ENCODE results near the gene ATRNL1. TPM values are rescaled to one million over a fixed set of nuclear protein-coding genes. Genes with fewer than 3 reads are reported as not detected.
A peak's percentile ranks its signal among the peaks of the same experiment; 100 is the strongest.

ATRNL1 gene
- total and polyA plus RNA-seq, 2 donors from 2014 or later = 2.4 to 7.1 TPM

DNA sequence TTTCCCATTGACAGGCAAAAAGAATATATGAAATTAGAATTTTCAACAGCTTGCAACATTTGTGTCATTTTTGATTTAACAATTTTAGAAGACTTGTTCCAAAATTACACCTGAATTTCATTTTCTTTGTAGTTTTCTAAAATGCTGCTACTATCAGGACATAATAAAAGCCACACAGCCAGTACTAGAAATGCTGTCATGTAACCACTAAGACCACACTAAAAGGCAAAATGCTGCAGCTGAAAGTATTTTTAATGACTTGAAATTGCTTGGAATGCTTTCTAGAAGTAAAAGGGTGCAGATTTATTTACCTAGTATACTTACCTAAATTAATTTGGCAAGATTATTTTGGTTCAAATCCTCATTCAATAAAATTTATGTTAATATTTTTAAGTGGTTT, 709.7 kb downstream of the ATRNL1 start:
- no peaks in the 10 kb centered on the region for H3K4me1 ChIP-seq (ENCODE audit: control insufficient read depth in 2 of 3, insufficient read depth in 2 of 3, low read depth in 1 of 3, low read length in 3 of 3)
- H3K9me3 ChIP-seq (ENCODE audit: control insufficient read depth in 2 of 3, insufficient read depth in 1 of 3, low read length in 3 of 3) = no peaks in the 10 kb centered on the region
- no peak overlapping the region for H3K27ac ChIP-seq (ENCODE audit: low read depth in 2 of 2, low read length in 2 of 2)
- H3K27me3 ChIP-seq (ENCODE audit: control insufficient read depth, insufficient read depth, low read length) = no peaks in the 10 kb centered on the region
- no peak overlapping the region for H3K4me3 ChIP-seq (ENCODE audit: low read length in 3 of 3)
- TF ChIP-seq, protein P1, sequence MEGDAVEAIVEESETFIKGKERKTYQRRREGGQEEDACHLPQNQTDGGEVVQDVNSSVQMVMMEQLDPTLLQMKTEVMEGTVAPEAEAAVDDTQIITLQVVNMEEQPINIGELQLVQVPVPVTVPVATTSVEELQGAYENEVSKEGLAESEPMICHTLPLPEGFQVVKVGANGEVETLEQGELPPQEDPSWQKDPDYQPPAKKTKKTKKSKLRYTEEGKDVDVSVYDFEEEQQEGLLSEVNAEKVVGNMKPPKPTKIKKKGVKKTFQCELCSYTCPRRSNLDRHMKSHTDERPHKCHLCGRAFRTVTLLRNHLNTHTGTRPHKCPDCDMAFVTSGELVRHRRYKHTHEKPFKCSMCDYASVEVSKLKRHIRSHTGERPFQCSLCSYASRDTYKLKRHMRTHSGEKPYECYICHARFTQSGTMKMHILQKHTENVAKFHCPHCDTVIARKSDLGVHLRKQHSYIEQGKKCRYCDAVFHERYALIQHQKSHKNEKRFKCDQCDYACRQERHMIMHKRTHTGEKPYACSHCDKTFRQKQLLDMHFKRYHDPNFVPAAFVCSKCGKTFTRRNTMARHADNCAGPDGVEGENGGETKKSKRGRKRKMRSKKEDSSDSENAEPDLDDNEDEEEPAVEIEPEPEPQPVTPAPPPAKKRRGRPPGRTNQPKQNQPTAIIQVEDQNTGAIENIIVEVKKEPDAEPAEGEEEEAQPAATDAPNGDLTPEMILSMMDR (IDR thresholded peaks at IDR 0.05; ENCODE audit: borderline replicate concordance, extremely low read depth, insufficient read depth) = no peak
- H3K9ac ChIP-seq (ENCODE audit: low read length in 3 of 3) = no peak overlapping the region
- intact Hi-C loops (cut with DNase I) = no loop called here
- no peaks in the 10 kb centered on the region for H3K36me3 ChIP-seq (ENCODE audit: control insufficient read depth in 2 of 3, insufficient read depth in 3 of 3, low read length in 3 of 3)
- FAIRE-seq (no peak), DNase-seq (no peak)

DNA sequence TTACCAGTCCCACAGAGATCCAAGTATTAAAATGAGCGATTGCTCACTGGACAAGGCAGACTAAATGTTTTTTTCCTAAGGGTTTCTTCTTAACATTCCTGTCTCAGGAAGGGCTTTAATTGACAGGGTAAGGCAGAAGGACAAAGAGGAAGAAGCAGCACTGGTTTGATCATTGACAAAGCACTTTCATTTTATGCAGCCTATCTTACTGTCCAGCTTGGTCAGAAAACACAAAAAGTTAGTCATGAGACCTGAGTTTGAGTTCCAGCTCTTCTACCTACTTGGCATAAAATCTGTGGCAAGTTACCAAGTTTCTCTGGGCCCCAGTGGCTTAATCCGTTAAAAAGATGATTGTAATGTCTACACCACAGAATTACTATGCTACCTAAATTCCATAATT, 721.4 kb downstream of the ATRNL1 start:
- Histone ChIP-seq H3K9me3 (ENCODE audit: control insufficient read depth in 2 of 3, insufficient read depth in 1 of 3, low read length in 3 of 3) (no peaks in the 10 kb centered on the region), H3K4me3 (ENCODE audit: low read length in 3 of 3) (no peak overlapping the region), H3K27ac (ENCODE audit: low read depth in 2 of 2, low read length in 2 of 2) (no peak overlapping the region), H3K4me1 (ENCODE audit: control insufficient read depth in 2 of 3, insufficient read depth in 2 of 3, low read depth in 1 of 3, low read length in 3 of 3) (peaks cover 0 to 5% (median 0%) of the 10 kb centered on the region in 3 donors), H3K9ac (ENCODE audit: low read length in 3 of 3) (no peak overlapping the region), H3K27me3 (ENCODE audit: control insufficient read depth, insufficient read depth, low read length) (no peaks in the 10 kb centered on the region), H3K36me3 (ENCODE audit: control insufficient read depth in 2 of 3, insufficient read depth in 3 of 3, low read length in 3 of 3) (no peaks in the 10 kb centered on the region)
- TF ChIP-seq, protein P1 (IDR thresholded peaks at IDR 0.05; ENCODE audit: borderline replicate concordance, extremely low read depth, insufficient read depth) = no peak
- intact Hi-C loops (cut with DNase I) = no loop called here
- peak in 1 of 5 donors; percentile 18 for DNase-seq
- FAIRE-seq = peak; percentile 25

DNA sequence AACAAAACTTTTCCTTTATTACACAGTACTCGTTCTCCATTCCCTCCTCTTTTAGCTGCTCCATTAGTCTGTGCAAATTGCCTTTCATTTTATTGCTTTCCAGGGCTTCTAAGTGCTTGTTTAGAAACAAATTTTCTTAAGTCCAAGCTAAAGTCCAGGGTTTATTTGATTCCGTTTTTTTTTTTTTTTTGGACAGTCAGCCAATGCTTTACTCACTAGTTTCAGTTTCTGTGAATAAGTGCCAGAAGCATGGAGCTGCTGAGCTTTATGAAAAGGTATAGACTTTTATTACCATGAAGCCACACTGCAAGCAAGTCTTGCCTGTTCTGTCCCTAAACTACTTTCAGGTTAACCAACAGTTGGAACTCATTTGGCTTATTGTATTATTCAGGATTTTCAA, 724.8 kb downstream of the ATRNL1 start:
- FAIRE-seq = peak; percentile 32
- Histone ChIP-seq H3K9me3 (ENCODE audit: control insufficient read depth in 2 of 3, insufficient read depth in 1 of 3, low read length in 3 of 3) (peaks cover 0 to 2% (median 0%) of the 10 kb centered on the region in 3 donors), H3K27me3 (ENCODE audit: control insufficient read depth, insufficient read depth, low read length) (no peaks in the 10 kb centered on the region), H3K27ac (ENCODE audit: low read depth in 2 of 2, low read length in 2 of 2) (no peak overlapping the region), H3K4me3 (ENCODE audit: low read length in 3 of 3) (peak overlapping the region in 2 of 3 donors; percentile 29 to 36), H3K4me1 (ENCODE audit: control insufficient read depth in 2 of 3, insufficient read depth in 2 of 3, low read depth in 1 of 3, low read length in 3 of 3) (peaks cover 0 to 5% (median 0%) of the 10 kb centered on the region in 3 donors), H3K9ac (ENCODE audit: low read length in 3 of 3) (no peak overlapping the region), H3K36me3 (ENCODE audit: control insufficient read depth in 2 of 3, insufficient read depth in 3 of 3, low read length in 3 of 3) (no peaks in the 10 kb centered on the region)
- TF ChIP-seq, protein P1 (IDR thresholded peaks at IDR 0.05; ENCODE audit: borderline replicate concordance, extremely low read depth, insufficient read depth) = no peak
- intact Hi-C loops (cut with DNase I) = no loop called here
- DNase-seq = peak in 2 of 5 donors; percentile 25 to 57

DNA sequence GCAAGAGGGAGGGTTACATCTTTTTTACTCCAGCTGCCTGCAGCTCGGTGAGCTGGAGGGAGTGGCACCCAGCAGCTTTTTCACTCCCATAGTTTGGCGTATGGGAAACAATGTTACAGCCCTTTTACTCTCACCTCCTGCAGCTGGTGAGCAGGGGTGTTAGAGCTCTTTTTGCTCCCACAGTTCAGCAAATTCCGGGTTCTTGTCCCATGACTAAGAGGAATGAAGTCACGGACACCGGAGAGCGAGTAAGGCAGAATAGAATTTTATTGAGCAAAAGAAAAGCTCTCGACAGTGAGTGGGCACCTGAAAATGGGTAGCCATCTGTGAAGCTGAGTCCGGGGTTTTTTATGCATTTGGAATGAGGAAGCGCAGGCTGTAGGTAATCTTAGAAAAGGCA, 733.2 kb downstream of the ATRNL1 start:
- Histone ChIP-seq H3K27me3 (ENCODE audit: control insufficient read depth, insufficient read depth, low read length) (no peaks in the 10 kb centered on the region), H3K9me3 (ENCODE audit: control insufficient read depth in 2 of 3, insufficient read depth in 1 of 3, low read length in 3 of 3) (no peaks in the 10 kb centered on the region), H3K36me3 (ENCODE audit: control insufficient read depth in 2 of 3, insufficient read depth in 3 of 3, low read length in 3 of 3) (no peaks in the 10 kb centered on the region), H3K4me3 (ENCODE audit: low read length in 3 of 3) (no peak overlapping the region), H3K9ac (ENCODE audit: low read length in 3 of 3) (no peak overlapping the region), H3K4me1 (ENCODE audit: control insufficient read depth in 2 of 3, insufficient read depth in 2 of 3, low read depth in 1 of 3, low read length in 3 of 3) (no peaks in the 10 kb centered on the region), H3K27ac (ENCODE audit: low read depth in 2 of 2, low read length in 2 of 2) (no peak overlapping the region)
- intact Hi-C loops (cut with DNase I) = no loop called here
- FAIRE-seq = no peak
- DNase-seq = no peak
- TF ChIP-seq, protein P1 (IDR thresholded peaks at IDR 0.05; ENCODE audit: borderline replicate concordance, extremely low read depth, insufficient read depth) = no peak

Data from kidney (tissue), 14 donors.